HepG2 (cell line): ENCODE measurements around the gene GNB3. TPM values are rescaled to one million over a fixed set of nuclear protein-coding genes. Genes with fewer than 3 reads are reported as not detected.
A peak's percentile ranks its signal among the peaks of the same experiment; 100 is the strongest.

ENCODE experiments used
- HNRNPH1 ChIP-seq: fragments of 200-400 bp; formaldehyde crosslinking; optimal IDR thresholded peaks from 2 replicates; pipeline ENCODE3; 2017; ENCODE audit warnings: mild to moderate bottlenecking, low read depth, low read length
- SP140L ChIP-seq: sonication (generic); formaldehyde crosslinking; IDR thresholded peaks from 2 replicates; pipeline ENCODE4 v1.4.0; 2020; ENCODE audit warnings: missing genetic modification reagents, borderline replicate concordance
- ZBTB33 ChIP-seq: sonication (generic); formaldehyde crosslinking; IDR thresholded peaks from 2 replicates; pipeline ENCODE4 v1.4.0; 2020; ENCODE audit warnings: missing genetic modification reagents
- ZBTB49 ChIP-seq: sonication (generic); formaldehyde crosslinking; IDR thresholded peaks from 2 replicates; pipeline ENCODE4 v1.4.0; 2020; ENCODE audit warnings: missing genetic modification reagents, borderline replicate concordance
- ZNF205 ChIP-seq: IDR thresholded peaks from 2 replicates; pipeline ENCODE4 v1.6.1; 2018; ENCODE audit warnings: missing biosample characterization, missing genetic modification reagents
- ZNF326 ChIP-seq: sonication (generic); formaldehyde crosslinking; IDR thresholded peaks from 2 replicates; pipeline ENCODE4 v1.4.0; 2020; ENCODE audit warnings: missing genetic modification reagents, borderline replicate concordance
- ZNF710 ChIP-seq: sonication (generic); formaldehyde crosslinking; IDR thresholded peaks from 2 replicates; pipeline ENCODE4 v1.5.0; 2020; ENCODE audit warnings: mild to moderate bottlenecking, missing genetic modification reagents, borderline replicate concordance
- polyA plus RNA-seq, 8 experiments: library from polyadenylated mRNA; depleted of rRNA in 3 of 8; stranded (reverse) in 7 of 8; unstranded in 1 of 8; fragments of >200 nt; fragmentation: Illumina TruSeq in 4 of 8; extraction: Trizol in 4 of 8; gene quantifications; 2 replicates each; pipeline versions ENCODE4 v1.2.1 to v1.2.3, GENCODE V29; 2011 to 2016; ENCODE audit warnings: low read depth in 4 of 8, missing spikeins in 1 of 8, mixed read lengths in 1 of 8; ENCODE audit not compliant: insufficient read depth in 1 of 8
- total RNA-seq, 5 experiments: library from RNA; depleted of rRNA; stranded (reverse); fragments of >200 nt; fragmentation: Illumina TruSeq; extraction: Trizol; gene quantifications; 2 replicates each; pipeline ENCODE4 v1.2.3, GENCODE V29; 2016; ENCODE audit warnings: low read depth in 1 of 5

Gene GNB3
- total and polyA plus RNA-seq, 2 of the 13 experiments (the other 11 are each of a cell fraction or from before 2014, with no cell fraction given), result 1.3 to 3.6 TPM

- TF ChIP-seq ZBTB33 (CRISPR knock-in tag), result peak; percentile 82
- no peak for TF ChIP-seq HNRNPH1
- no peak for TF ChIP-seq ZBTB49 (CRISPR knock-in tag)
- no peak for TF ChIP-seq SP140L
- TF ChIP-seq ZNF326 (CRISPR knock-in tag), result no peak
- TF ChIP-seq ZNF205 (CRISPR knock-in tag), result no peak
- no peak for TF ChIP-seq ZNF710 (CRISPR knock-in tag)
- TF ChIP-seq, all 625 proteins: peak for 8
Observed at GRCh38 chr12:6824085-6824775, 16.5 kb upstream of the GNB3 start (continued).
